ENCODE results near the gene HTR3D.

The HTR3D gene

DNA sequence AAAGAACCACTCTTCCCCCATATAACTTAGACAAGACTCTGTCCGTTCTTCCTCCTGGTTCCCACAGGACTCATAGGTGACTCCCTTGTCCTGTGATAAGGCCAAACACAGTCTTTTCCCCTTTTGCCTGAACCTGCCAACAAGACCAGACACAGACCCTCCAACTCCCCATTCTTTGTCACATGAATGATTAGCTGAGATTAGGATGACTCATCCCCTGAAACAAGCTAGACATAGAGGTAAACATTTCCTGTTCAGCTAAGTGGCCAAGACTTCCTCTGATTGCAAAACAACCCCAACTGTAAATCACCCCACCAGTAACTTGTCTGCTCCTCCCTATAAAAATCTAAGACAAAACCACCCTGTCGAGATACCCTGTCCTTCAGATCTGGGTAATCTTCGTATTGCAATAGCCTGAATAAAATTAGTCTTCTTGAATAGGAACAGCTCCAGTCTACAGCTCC, 53.9 kb downstream of the HTR3D start (continued):
- TF ChIP-seq WT1 (tag by site-specific recombination; IDR thresholded peaks at IDR 0.05): peak; percentile 52
- TF ChIP-seq ZNF791 (tag by site-specific recombination; IDR thresholded peaks at IDR 0.05): no peak
- 0 out of 2 replicates have a peak, but pooled peaks have one; percentile 43 for TF ChIP-seq ZNF660 (tag by site-specific recombination; IDR thresholded peaks at IDR 0.05)
- peak; percentile 96 for TF ChIP-seq SETDB1 (IDR thresholded peaks at IDR 0.05; ENCODE audit: insufficient read length, low read length)
- TF ChIP-seq ZNF776 (tag by site-specific recombination; IDR thresholded peaks at IDR 0.05; ENCODE audit: borderline replicate concordance): no peak
- TF ChIP-seq ZNF544 (tag by site-specific recombination; IDR thresholded peaks at IDR 0.05): no peak
- TF ChIP-seq ZXDB (tag by site-specific recombination; IDR thresholded peaks at IDR 0.05): no peak
- TF ChIP-seq TCF7L2 (IDR thresholded peaks at IDR 0.05; ENCODE audit: borderline replicate concordance, low read depth, low read length): no peak
- TF ChIP-seq, protein P1, sequence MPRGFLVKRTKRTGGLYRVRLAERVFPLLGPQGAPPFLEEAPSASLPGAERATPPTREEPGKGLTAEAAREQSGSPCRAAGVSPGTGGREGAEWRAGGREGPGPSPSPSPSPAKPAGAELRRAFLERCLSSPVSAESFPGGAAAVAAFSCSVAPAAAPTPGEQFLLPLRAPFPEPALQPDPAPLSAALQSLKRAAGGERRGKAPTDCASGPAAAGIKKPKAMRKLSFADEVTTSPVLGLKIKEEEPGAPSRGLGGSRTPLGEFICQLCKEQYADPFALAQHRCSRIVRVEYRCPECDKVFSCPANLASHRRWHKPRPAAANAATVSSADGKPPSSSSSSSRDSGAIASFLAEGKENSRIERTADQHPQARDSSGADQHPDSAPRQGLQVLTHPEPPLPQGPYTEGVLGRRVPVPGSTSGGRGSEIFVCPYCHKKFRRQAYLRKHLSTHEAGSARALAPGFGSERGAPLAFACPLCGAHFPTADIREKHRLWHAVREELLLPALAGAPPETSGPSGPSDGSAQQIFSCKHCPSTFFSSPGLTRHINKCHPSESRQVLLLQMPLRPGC (tag by site-specific recombination; IDR thresholded peaks at IDR 0.05): no peak
- peak; percentile 70 for TF ChIP-seq GFI1B (tag by site-specific recombination; IDR thresholded peaks at IDR 0.05)
- TF ChIP-seq YY2 (tag by site-specific recombination; IDR thresholded peaks at IDR 0.05): no peak
- no peak for TF ChIP-seq ZNF133 (tag by site-specific recombination; IDR thresholded peaks at IDR 0.05)
- no peak for TF ChIP-seq ZNF416 (tag by site-specific recombination; IDR thresholded peaks at IDR 0.05)
- TF ChIP-seq ZNF248 (tag by site-specific recombination; IDR thresholded peaks at IDR 0.05): no peak
- TF ChIP-seq ZNF184 (tag by site-specific recombination; IDR thresholded peaks at IDR 0.05): no peak
- TF ChIP-seq, protein P2, sequence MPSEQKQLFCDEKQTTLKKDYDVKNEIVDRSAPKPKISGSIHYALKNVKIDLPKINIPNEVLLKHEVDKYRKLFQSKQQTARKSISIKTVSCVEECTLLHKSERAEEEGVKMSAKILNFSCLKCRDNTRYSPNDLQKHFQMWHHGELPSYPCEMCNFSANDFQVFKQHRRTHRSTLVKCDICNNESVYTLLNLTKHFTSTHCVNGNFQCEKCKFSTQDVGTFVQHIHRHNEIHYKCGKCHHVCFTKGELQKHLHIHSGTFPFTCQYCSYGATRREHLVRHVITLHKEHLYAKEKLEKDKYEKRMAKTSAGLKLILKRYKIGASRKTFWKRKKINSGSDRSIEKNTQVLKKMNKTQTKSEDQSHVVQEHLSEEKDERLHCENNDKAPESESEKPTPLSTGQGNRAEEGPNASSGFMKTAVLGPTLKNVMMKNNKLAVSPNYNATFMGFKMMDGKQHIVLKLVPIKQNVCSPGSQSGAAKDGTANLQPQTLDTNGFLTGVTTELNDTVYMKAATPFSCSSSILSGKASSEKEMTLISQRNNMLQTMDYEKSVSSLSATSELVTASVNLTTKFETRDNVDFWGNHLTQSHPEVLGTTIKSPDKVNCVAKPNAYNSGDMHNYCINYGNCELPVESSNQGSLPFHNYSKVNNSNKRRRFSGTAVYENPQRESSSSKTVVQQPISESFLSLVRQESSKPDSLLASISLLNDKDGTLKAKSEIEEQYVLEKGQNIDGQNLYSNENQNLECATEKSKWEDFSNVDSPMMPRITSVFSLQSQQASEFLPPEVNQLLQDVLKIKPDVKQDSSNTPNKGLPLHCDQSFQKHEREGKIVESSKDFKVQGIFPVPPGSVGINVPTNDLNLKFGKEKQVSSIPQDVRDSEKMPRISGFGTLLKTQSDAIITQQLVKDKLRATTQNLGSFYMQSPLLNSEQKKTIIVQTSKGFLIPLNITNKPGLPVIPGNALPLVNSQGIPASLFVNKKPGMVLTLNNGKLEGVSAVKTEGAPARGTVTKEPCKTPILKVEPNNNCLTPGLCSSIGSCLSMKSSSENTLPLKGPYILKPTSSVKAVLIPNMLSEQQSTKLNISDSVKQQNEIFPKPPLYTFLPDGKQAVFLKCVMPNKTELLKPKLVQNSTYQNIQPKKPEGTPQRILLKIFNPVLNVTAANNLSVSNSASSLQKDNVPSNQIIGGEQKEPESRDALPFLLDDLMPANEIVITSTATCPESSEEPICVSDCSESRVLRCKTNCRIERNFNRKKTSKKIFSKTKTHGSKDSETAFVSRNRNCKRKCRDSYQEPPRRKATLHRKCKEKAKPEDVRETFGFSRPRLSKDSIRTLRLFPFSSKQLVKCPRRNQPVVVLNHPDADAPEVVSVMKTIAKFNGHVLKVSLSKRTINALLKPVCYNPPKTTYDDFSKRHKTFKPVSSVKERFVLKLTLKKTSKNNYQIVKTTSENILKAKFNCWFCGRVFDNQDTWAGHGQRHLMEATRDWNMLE (tag by site-specific recombination; conservative IDR thresholded peaks at IDR 0.05; ENCODE audit: low read depth): peak; percentile 48; the same call in 1 of the 2 replicates

Data from HEK293 (cell line).